ENCODE measurements around the gene C12orf56. TPM values are rescaled to one million over a fixed set of nuclear protein-coding genes. Genes with fewer than 3 reads are reported as not detected.

The C12orf56 gene
- polyA plus RNA-seq, 1 donor (not counting 4 experiments of a cell fraction or from before 2014, with no cell fraction given) = 0.14 TPM

GRCh38 chr12:64433915-64434314 is 43.4 kb upstream of the C12orf56 start:
- no peak for DNase-seq (ENCODE audit: low read depth, low spot score)
- dilution Hi-C loops (cut with MboI; ENCODE audit: extremely low pct_ligation_motif_present, low sequenced_read_pairs) = no loop called here
- TF ChIP-seq CTCF (optimal IDR thresholded peaks at IDR 0.05 in 1 of 3, IDR thresholded peaks at IDR 0.05 in 1 of 3, conservative IDR thresholded peaks at IDR 0.05 in 1 of 3; ENCODE audit: extremely low read depth in 1 of 3, insufficient read depth in 2 of 3, low read length in 3 of 3) (no peak), EZH2 (IDR thresholded peaks at IDR 0.05; ENCODE audit: low read length) (no peak)

GRCh38 chr12:64431791-64432190 is 41.2 kb upstream of the C12orf56 start:
- H3K27me3 ChIP-seq (ENCODE audit: control insufficient read depth, extremely low read depth, insufficient read depth, low read length) = no peaks in the 10 kb centered on the region
- dilution Hi-C loops (cut with MboI; ENCODE audit: extremely low pct_ligation_motif_present, low sequenced_read_pairs) = no loop called here
- peaks cover 26 to 49% of the 10 kb centered on the region in 2 experiments for H3K36me3 ChIP-seq (ENCODE audit: control insufficient read depth in 2 of 2, extremely low read depth in 1 of 2, insufficient read depth in 2 of 2, low read length in 2 of 2)
- DNase-seq (ENCODE audit: low read depth, low spot score) (no peak), FAIRE-seq (no peak)
- H4K20me1 ChIP-seq (ENCODE audit: control insufficient read depth, extremely low read depth, insufficient read depth, low read length) = no peaks in the 10 kb centered on the region
- no peaks in the 10 kb centered on the region for H3K79me2 ChIP-seq (ENCODE audit: control insufficient read depth, insufficient read depth, low read length)
- no peaks in the 10 kb centered on the region for H3K9me3 ChIP-seq (ENCODE audit: control insufficient read depth, low read depth, low read length)
- H3K4me3 ChIP-seq (ENCODE audit: control insufficient read depth in 2 of 3, extremely low read depth in 1 of 3, insufficient read depth in 2 of 3, low read depth in 1 of 3, low read length in 3 of 3) = no peak overlapping the region
- H2AFZ ChIP-seq (ENCODE audit: control insufficient read depth, low read length) = no peak overlapping the region
- H3K9me1 ChIP-seq (ENCODE audit: control insufficient read depth, extremely low read depth, insufficient read depth, low read length) = no peaks in the 10 kb centered on the region
- no peaks in the 10 kb centered on the region for H3K4me1 ChIP-seq (ENCODE audit: control insufficient read depth, extremely low read depth, insufficient read depth, low read length)
- no peak overlapping the region for H3K27ac ChIP-seq (ENCODE audit: control insufficient read depth, insufficient read depth, low read length)
- H3K9ac ChIP-seq (ENCODE audit: control insufficient read depth, extremely low read depth, insufficient read depth, low read length) = no peak overlapping the region
- TF ChIP-seq EZH2 (IDR thresholded peaks at IDR 0.05; ENCODE audit: low read length) = no peak
- no peak for TF ChIP-seq CTCF (optimal IDR thresholded peaks at IDR 0.05 in 1 of 3, IDR thresholded peaks at IDR 0.05 in 1 of 3, conservative IDR thresholded peaks at IDR 0.05 in 1 of 3; ENCODE audit: extremely low read depth in 1 of 3, insufficient read depth in 2 of 3, low read length in 3 of 3)
- H3K4me2 ChIP-seq (ENCODE audit: control insufficient read depth, extremely low read depth, insufficient read depth, low read depth, low read length) = no peak overlapping the region

More at GRCh38 chr12:64433915-64434314, 43.4 kb upstream of the C12orf56 start:
- H3K9me3 ChIP-seq (ENCODE audit: control insufficient read depth, low read depth, low read length) = no peaks in the 10 kb centered on the region
- H3K9ac ChIP-seq (ENCODE audit: control insufficient read depth, extremely low read depth, insufficient read depth, low read length) = no peak overlapping the region
- no peaks in the 10 kb centered on the region for H3K9me1 ChIP-seq (ENCODE audit: control insufficient read depth, extremely low read depth, insufficient read depth, low read length)
- H3K27me3 ChIP-seq (ENCODE audit: control insufficient read depth, extremely low read depth, insufficient read depth, low read length) = no peaks in the 10 kb centered on the region
- no peak overlapping the region for H3K27ac ChIP-seq (ENCODE audit: control insufficient read depth, insufficient read depth, low read length)
- no peaks in the 10 kb centered on the region for H3K79me2 ChIP-seq (ENCODE audit: control insufficient read depth, insufficient read depth, low read length)
- H3K36me3 ChIP-seq (ENCODE audit: control insufficient read depth in 2 of 2, extremely low read depth in 1 of 2, insufficient read depth in 2 of 2, low read length in 2 of 2) = peaks cover 31 to 44% of the 10 kb centered on the region in 2 experiments
- no peak overlapping the region for H2AFZ ChIP-seq (ENCODE audit: control insufficient read depth, low read length)
- H3K4me3 ChIP-seq (ENCODE audit: control insufficient read depth in 2 of 3, extremely low read depth in 1 of 3, insufficient read depth in 2 of 3, low read depth in 1 of 3, low read length in 3 of 3) = no peak overlapping the region
- H3K4me2 ChIP-seq (ENCODE audit: control insufficient read depth, extremely low read depth, insufficient read depth, low read depth, low read length) = no peak overlapping the region
- FAIRE-seq = no peak
- no peaks in the 10 kb centered on the region for H4K20me1 ChIP-seq (ENCODE audit: control insufficient read depth, extremely low read depth, insufficient read depth, low read length)
- no peaks in the 10 kb centered on the region for H3K4me1 ChIP-seq (ENCODE audit: control insufficient read depth, extremely low read depth, insufficient read depth, low read length)

Data from keratinocyte (primary cell).